MM.1S (cell line): Measurements from ENCODE around the gene SPACA5B.

ENCODE experiments used
- DNase-seq: peaks from one replicate; pipeline ENCODE4 v3.0.0-alpha.2; 2015
- H2AFZ ChIP-seq: fragments of 300-600 bp; sonication (generic); 2 replicates; pipeline ENCODE4 v1.6.0; 2016; ENCODE audit warnings: antibody characterized with exemption, low read length
- H3F3A ChIP-seq: fragments of 300-600 bp; sonication (generic); 2 replicates; pipeline ENCODE4 v1.6.1; 2016; ENCODE audit warnings: mild to moderate bottlenecking, antibody characterized with exemption, low read length, moderate library complexity, mixed read lengths; ENCODE audit not compliant: insufficient read depth
- H3K27ac ChIP-seq: fragments of 300-600 bp; sonication (generic); 2 replicates; pipeline ENCODE4 v1.5.1; 2016; ENCODE audit warnings: mild to moderate bottlenecking, low read length
- H3K27me3 ChIP-seq: fragments of 300-600 bp; sonication (generic); replicated peaks from 2 replicates; pipeline ENCODE4 v1.6.0; 2016; ENCODE audit warnings: low read length; ENCODE audit not compliant: insufficient read depth
- H3K36me3 ChIP-seq: fragments of 300-600 bp; sonication (generic); replicated peaks from 2 replicates; pipeline ENCODE4 v1.6.1; 2016; ENCODE audit warnings: mild to moderate bottlenecking, low read length, mixed read lengths; ENCODE audit not compliant: insufficient read depth
- H3K4me1 ChIP-seq: fragments of 300-600 bp; sonication (generic); 2 replicates; pipeline ENCODE4 v1.6.1; 2016; ENCODE audit warnings: low read length, mixed read lengths
- H3K4me2 ChIP-seq: fragments of 300-600 bp; sonication (generic); 2 replicates; pipeline ENCODE4 v1.6.0; 2016; ENCODE audit warnings: low read depth, low read length
- H3K4me3 ChIP-seq: fragments of 300-600 bp; sonication (generic); 2 replicates; pipeline ENCODE4 v1.5.1; 2016; ENCODE audit warnings: low read length, mixed read lengths
- H3K79me2 ChIP-seq: fragments of 300-600 bp; sonication (generic); 2 replicates; pipeline ENCODE4 v1.6.1; 2016; ENCODE audit warnings: mixed run types, low read length, mixed read lengths
- H3K9ac ChIP-seq: fragments of 300-600 bp; sonication (generic); 2 replicates; pipeline ENCODE4 v1.6.1; 2016; ENCODE audit warnings: low read length, mixed read lengths
- H3K9me2 ChIP-seq: fragments of 300-600 bp; sonication (generic); replicated peaks from 2 replicates; pipeline ENCODE4 v1.6.1; 2016; ENCODE audit warnings: mild to moderate bottlenecking, low read length, mixed read lengths; ENCODE audit not compliant: insufficient read depth
- H3K9me3 ChIP-seq: fragments of 300-600 bp; sonication (generic); replicated peaks from 2 replicates; pipeline ENCODE4 v1.6.1; 2016; ENCODE audit warnings: mild to moderate bottlenecking, low read length, mixed read lengths; ENCODE audit not compliant: insufficient read depth
- H4K20me1 ChIP-seq: fragments of 300-600 bp; sonication (generic); 2 replicates; pipeline ENCODE4 v1.6.1; 2016; ENCODE audit warnings: mild to moderate bottlenecking, low read length, moderate library complexity, mixed read lengths; ENCODE audit not compliant: insufficient read depth
- EZH2 ChIP-seq: fragments of 300-600 bp; sonication (generic); optimal IDR thresholded peaks from 2 replicates; pipeline ENCODE3; 2017; ENCODE audit warnings: low read depth, mild to moderate bottlenecking, antibody characterized with exemption, low read length, mixed read lengths
- EZH2phosphoT487 ChIP-seq: fragments of 300-600 bp; sonication (generic); IDR thresholded peaks from 2 replicates; pipeline ENCODE4 v1.6.1; 2018; ENCODE audit warnings: antibody characterized with exemption, low read length
- TF ChIP-seq, protein P1 (sequence below): fragments of 300-600 bp; sonication (generic); IDR thresholded peaks from 2 replicates; pipeline ENCODE4 v1.5.1; 2016; ENCODE audit warnings: antibody characterized with exemption, low read length, mixed read lengths

SPACA5B gene

DNA sequence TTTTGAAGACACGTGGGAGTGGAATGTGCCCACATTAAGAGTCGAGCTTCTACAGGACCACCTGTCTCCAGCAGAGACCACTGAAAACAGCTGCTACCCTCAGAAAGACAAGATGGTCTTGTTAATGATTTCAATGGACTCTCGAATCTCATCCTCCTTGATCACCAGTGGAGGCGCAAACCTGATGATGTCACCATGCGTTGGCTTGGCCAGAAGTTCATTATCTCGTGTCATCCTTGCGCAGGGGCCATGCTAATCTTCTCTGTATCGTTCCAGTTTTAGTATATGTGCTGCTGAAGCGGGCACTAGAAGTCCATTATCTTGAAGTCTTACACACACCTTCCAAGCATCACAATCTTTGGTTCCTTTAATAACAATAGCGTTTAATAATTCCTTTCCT, 23.3 kb downstream of the SPACA5B start:
- no peaks in the 10 kb centered on the region for H4K20me1 ChIP-seq
- no peak overlapping the region for H3K4me3 ChIP-seq

DNA sequence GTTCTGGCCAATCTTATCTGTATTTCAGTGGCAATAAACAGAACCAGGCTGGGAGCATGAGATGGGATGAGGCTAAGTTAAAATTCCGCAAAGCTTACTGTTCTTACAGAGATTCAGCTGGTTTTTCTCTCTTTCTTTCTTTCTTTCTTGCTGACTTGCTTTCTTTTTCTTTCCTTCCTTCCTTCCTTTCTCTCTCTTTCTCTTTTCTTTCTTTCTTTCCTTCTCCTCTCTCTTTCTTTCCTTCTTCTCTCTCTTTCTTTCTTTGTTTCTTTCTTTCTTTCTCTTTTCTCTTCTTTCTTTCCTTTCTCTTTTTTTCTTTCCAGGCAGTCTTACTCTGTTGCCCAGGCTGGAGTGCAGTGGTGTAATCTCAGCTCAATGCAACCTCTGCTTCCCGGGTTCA, 24.4 kb downstream of the SPACA5B start:
- Histone ChIP-seq H3K9me2 (no peaks in the 10 kb centered on the region), H3K79me2 (no peaks in the 10 kb centered on the region), H3K4me3 (no peak overlapping the region), H4K20me1 (no peaks in the 10 kb centered on the region), H3K27me3 (no peaks in the 10 kb centered on the region), H3K4me2 (no peak overlapping the region), H3K36me3 (no peaks in the 10 kb centered on the region), H3F3A (no peaks in the 10 kb centered on the region), H3K9me3 (no peaks in the 10 kb centered on the region), H2AFZ (no peak overlapping the region), H3K9ac (no peak overlapping the region), H3K4me1 (no peaks in the 10 kb centered on the region), H3K27ac (no peak overlapping the region)
- TF ChIP-seq EZH2phosphoT487 = no peak
- TF ChIP-seq EZH2 = no peak
- TF ChIP-seq, protein P1, sequence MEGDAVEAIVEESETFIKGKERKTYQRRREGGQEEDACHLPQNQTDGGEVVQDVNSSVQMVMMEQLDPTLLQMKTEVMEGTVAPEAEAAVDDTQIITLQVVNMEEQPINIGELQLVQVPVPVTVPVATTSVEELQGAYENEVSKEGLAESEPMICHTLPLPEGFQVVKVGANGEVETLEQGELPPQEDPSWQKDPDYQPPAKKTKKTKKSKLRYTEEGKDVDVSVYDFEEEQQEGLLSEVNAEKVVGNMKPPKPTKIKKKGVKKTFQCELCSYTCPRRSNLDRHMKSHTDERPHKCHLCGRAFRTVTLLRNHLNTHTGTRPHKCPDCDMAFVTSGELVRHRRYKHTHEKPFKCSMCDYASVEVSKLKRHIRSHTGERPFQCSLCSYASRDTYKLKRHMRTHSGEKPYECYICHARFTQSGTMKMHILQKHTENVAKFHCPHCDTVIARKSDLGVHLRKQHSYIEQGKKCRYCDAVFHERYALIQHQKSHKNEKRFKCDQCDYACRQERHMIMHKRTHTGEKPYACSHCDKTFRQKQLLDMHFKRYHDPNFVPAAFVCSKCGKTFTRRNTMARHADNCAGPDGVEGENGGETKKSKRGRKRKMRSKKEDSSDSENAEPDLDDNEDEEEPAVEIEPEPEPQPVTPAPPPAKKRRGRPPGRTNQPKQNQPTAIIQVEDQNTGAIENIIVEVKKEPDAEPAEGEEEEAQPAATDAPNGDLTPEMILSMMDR = no peak
- no peak for DNase-seq

More for the DNA sequence above, 23.3 kb downstream of the SPACA5B start:
- no peak overlapping the region for H2AFZ ChIP-seq
- no peaks in the 10 kb centered on the region for H3K79me2 ChIP-seq
- no peaks in the 10 kb centered on the region for H3K9me3 ChIP-seq
- no peak overlapping the region for H3K9ac ChIP-seq
- DNase-seq = no peak
- H3K4me2 ChIP-seq = no peak overlapping the region
- H3K27ac ChIP-seq = no peak overlapping the region
- H3K9me2 ChIP-seq = no peaks in the 10 kb centered on the region
- no peak for TF ChIP-seq EZH2
- no peak for TF ChIP-seq EZH2phosphoT487
- TF ChIP-seq, protein P1 = no peak
- H3K4me1 ChIP-seq = no peaks in the 10 kb centered on the region
- H3F3A ChIP-seq = no peaks in the 10 kb centered on the region
- H3K27me3 ChIP-seq = no peaks in the 10 kb centered on the region
- H3K36me3 ChIP-seq = no peaks in the 10 kb centered on the region

DNA sequence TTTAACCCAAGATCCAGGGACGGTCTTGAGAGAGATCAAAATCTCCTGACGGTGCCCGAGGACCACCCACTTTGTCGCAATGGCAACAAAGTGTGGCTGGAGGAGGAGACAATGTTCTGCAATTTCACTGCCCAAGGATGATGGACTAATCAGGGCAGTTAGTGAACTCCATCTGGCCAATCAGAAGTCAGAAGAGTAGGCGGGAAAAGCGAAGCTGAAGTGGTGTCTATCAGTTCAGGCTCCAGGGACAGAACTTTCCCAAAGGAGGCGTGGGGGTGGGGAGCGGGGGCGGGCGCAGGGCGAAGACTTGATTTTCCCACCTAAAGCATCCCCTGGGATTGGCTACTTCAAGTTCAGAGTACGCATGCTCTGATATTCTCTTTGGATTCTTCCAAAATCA, 25.6 kb downstream of the SPACA5B start:
- H3K27ac ChIP-seq = no peak overlapping the region
- H3F3A ChIP-seq = no peaks in the 10 kb centered on the region
- H2AFZ ChIP-seq = no peak overlapping the region
- no peaks in the 10 kb centered on the region for H4K20me1 ChIP-seq
- no peak overlapping the region for H3K9ac ChIP-seq
- DNase-seq = no peak
- no peaks in the 10 kb centered on the region for H3K27me3 ChIP-seq
- no peak overlapping the region for H3K4me3 ChIP-seq
- TF ChIP-seq, protein P1 = no peak
- no peak for TF ChIP-seq EZH2phosphoT487
- TF ChIP-seq EZH2 = no peak
- H3K9me2 ChIP-seq = no peaks in the 10 kb centered on the region
- no peaks in the 10 kb centered on the region for H3K79me2 ChIP-seq
- no peaks in the 10 kb centered on the region for H3K36me3 ChIP-seq
- no peak overlapping the region for H3K4me2 ChIP-seq
- H3K4me1 ChIP-seq = no peaks in the 10 kb centered on the region
- no peaks in the 10 kb centered on the region for H3K9me3 ChIP-seq
